Measurements from ENCODE around the gene LRRC8B. TPM values are rescaled to one million over a fixed set of nuclear protein-coding genes. Genes with fewer than 3 reads are reported as not detected.
"Not testable (repeated sequence)": the region's sequence is repeated elsewhere in the genome, so short reads cannot be mapped to it uniquely, and the experiment has no call there.

Gene LRRC8B
- total RNA-seq, 1 donor from 2014 or later: 17.7 TPM

DNA sequence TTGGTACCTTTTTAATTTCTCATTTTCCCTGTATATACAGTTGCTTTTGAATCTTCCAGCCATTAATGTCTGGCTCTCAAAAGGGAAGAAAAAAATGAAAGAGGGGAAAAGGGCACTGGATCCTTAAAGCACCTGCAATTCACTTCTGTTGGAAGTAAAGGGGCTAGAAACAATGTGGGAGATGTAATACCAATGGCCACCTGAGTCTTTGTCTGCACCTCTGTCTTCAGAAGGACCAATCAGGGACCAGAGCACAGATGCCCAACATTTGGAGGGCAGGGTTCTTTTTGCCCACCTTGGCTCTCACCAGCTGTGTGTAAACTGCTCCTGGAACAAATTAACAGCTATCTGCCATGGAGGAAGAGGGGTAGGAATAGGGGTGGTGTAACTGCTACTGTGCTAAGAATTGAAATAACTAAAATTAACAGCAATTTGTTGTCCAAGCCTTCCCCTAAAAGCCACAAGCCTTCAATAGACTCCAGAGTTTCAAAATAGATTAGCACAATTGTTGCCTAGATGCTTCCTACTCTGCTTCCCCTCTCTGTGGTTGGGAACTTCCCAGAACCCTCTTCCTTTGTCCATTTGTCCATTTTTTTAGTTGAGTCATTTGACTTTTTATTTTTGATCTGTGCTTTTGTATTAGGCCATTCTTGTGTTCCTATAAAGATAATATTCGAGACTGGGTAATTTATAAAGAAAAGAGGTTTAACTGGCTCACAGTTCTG lies 11.5 kb upstream of the LRRC8B start:
- no peaks in the 10 kb centered on the region for H3K9me3 Mint-ChIP-seq (ENCODE audit: unreplicated experiment)

DNA sequence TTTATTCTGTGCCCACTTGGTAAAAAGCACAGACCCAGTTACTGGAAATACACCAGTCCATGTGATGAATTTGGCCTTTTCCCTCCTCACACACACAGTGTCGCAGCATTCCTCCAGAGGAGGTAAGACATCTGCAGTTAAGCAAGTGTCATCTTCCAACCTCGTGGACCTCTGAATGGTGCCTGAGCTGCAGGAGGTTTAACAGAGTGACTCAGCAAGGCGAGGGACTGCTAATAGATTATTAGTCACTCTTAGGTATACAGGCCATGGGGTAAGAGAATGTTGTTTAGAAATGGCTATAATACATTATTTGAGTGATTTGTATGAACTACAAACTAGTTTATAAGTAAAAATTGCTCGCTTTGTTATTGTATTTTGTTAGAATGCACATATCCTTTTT lies 8.6 kb upstream of the LRRC8B start:
- DNase-seq: no peak

More for the DNA sequence above, 11.5 kb upstream of the LRRC8B start:
- H3K27me3 Mint-ChIP-seq (ENCODE audit: unreplicated experiment): no peaks in the 10 kb centered on the region
- no peak for DNase-seq
- TF ChIP-seq, protein P1, sequence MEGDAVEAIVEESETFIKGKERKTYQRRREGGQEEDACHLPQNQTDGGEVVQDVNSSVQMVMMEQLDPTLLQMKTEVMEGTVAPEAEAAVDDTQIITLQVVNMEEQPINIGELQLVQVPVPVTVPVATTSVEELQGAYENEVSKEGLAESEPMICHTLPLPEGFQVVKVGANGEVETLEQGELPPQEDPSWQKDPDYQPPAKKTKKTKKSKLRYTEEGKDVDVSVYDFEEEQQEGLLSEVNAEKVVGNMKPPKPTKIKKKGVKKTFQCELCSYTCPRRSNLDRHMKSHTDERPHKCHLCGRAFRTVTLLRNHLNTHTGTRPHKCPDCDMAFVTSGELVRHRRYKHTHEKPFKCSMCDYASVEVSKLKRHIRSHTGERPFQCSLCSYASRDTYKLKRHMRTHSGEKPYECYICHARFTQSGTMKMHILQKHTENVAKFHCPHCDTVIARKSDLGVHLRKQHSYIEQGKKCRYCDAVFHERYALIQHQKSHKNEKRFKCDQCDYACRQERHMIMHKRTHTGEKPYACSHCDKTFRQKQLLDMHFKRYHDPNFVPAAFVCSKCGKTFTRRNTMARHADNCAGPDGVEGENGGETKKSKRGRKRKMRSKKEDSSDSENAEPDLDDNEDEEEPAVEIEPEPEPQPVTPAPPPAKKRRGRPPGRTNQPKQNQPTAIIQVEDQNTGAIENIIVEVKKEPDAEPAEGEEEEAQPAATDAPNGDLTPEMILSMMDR (IDR thresholded peaks at IDR 0.05; ENCODE audit: partially characterized antibody, unreplicated experiment): no peak
- no peak overlapping the region for H3K27ac Mint-ChIP-seq (ENCODE audit: unreplicated experiment)
- H3K4me3 Mint-ChIP-seq (ENCODE audit: unreplicated experiment): no peak overlapping the region
- no peaks in the 10 kb centered on the region for H3K4me1 Mint-ChIP-seq (ENCODE audit: low read depth, unreplicated experiment)
- H3K36me3 Mint-ChIP-seq (ENCODE audit: unreplicated experiment): no peaks in the 10 kb centered on the region

DNA sequence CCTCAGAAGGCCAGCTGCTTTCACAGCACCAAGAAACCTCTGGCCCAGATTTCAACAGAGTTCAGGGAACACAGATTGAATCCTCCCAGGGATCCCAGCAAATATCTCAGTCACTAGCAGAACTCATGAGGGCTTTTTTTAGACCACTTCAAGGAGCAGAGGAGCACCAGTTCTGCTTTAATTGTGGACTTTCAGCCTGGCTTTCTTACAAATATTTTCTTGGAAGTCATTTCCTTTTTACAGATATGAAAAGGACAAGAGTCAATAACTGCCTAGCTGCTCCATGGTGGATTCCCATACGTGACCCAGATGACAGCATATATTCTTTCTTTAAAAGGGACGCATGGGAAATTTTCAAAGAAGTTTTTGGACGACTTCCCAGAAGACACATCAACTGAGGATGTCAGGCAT lies 6.4 kb upstream of the LRRC8B start:
- no peaks in the 10 kb centered on the region for H3K36me3 Mint-ChIP-seq (ENCODE audit: unreplicated experiment)
- no peak for DNase-seq
- H3K4me3 Mint-ChIP-seq (ENCODE audit: unreplicated experiment): no peak overlapping the region
- TF ChIP-seq, protein P1 (IDR thresholded peaks at IDR 0.05; ENCODE audit: partially characterized antibody, unreplicated experiment): no peak
- H3K27ac Mint-ChIP-seq (ENCODE audit: unreplicated experiment): no peak overlapping the region
- H3K27me3 Mint-ChIP-seq (ENCODE audit: unreplicated experiment): no peaks in the 10 kb centered on the region
- H3K9me3 Mint-ChIP-seq (ENCODE audit: unreplicated experiment): no peaks in the 10 kb centered on the region
- no peaks in the 10 kb centered on the region for H3K4me1 Mint-ChIP-seq (ENCODE audit: low read depth, unreplicated experiment)

More for the DNA sequence above, 8.6 kb upstream of the LRRC8B start:
- H3K36me3 Mint-ChIP-seq (ENCODE audit: unreplicated experiment): no peaks in the 10 kb centered on the region
- H3K9me3 Mint-ChIP-seq (ENCODE audit: unreplicated experiment): no peaks in the 10 kb centered on the region
- H3K27ac Mint-ChIP-seq (ENCODE audit: unreplicated experiment): no peak overlapping the region
- H3K27me3 Mint-ChIP-seq (ENCODE audit: unreplicated experiment): no peaks in the 10 kb centered on the region
- no peaks in the 10 kb centered on the region for H3K4me1 Mint-ChIP-seq (ENCODE audit: low read depth, unreplicated experiment)
- TF ChIP-seq, protein P1 (IDR thresholded peaks at IDR 0.05; ENCODE audit: partially characterized antibody, unreplicated experiment): no peak
- H3K4me3 Mint-ChIP-seq (ENCODE audit: unreplicated experiment): no peak overlapping the region

DNA sequence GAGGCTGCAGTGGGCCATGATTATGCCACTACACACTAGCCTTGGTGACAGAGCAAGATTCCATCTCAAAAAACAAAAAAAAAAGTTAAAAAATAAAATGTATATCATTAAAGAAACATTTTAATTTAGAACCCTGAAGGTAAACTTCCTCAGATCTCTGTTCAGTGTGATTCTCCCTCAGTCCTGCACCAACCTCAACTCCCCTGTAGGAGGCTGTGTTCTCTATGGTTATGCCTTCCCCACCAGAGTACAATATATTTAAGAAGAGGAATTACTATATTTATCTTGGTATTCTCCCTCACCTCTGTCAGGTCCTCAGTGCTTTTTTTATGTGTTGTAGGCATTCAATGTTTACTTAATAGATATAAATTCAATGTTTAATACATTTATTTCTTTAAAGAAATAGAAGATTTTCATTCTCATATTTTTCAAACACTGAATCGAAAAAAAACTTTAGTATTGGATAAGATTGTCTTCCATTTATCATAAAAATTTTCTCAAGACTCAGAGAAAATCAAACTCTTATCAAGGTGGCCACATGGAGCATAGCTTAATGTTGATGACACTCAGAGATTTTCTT lies 4.8 kb upstream of the LRRC8B start:
- peaks cover 3% of the 10 kb centered on the region for H3K27me3 Mint-ChIP-seq (ENCODE audit: unreplicated experiment)
- H3K4me1 Mint-ChIP-seq (ENCODE audit: low read depth, unreplicated experiment): peaks cover 5% of the 10 kb centered on the region
- no peak overlapping the region for H3K27ac Mint-ChIP-seq (ENCODE audit: unreplicated experiment)
- TF ChIP-seq, protein P1 (IDR thresholded peaks at IDR 0.05; ENCODE audit: partially characterized antibody, unreplicated experiment): peak; percentile 72
- H3K4me3 Mint-ChIP-seq (ENCODE audit: unreplicated experiment): no peak overlapping the region
- DNase-seq: peak; percentile 26
- no peaks in the 10 kb centered on the region for H3K36me3 Mint-ChIP-seq (ENCODE audit: unreplicated experiment)
- peaks cover 6% of the 10 kb centered on the region for H3K9me3 Mint-ChIP-seq (ENCODE audit: unreplicated experiment)

DNA sequence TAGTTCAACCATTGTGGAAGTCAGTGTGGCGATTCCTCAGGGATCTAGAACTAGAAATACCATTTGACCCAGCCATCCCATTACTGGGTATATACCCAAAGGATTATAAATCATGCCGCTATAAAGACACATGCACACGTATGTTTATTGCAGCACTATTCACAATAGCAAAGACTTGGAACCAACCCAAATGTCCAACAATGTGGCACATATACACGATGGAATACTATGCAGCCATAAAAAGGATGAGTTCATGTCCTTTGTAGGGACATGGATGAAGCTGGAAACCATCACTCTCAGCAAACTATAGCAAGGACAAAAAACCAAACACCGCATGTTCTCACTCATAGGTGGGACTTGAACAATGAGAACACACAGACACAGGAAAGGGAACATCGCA lies 2.7 kb upstream of the LRRC8B start:
- H3K36me3 Mint-ChIP-seq (ENCODE audit: unreplicated experiment); DNase-seq; H3K4me1 Mint-ChIP-seq (ENCODE audit: low read depth, unreplicated experiment); H3K4me3 Mint-ChIP-seq (ENCODE audit: unreplicated experiment); H3K27ac Mint-ChIP-seq (ENCODE audit: unreplicated experiment); H3K27me3 Mint-ChIP-seq (ENCODE audit: unreplicated experiment): not testable (repeated sequence)
- peaks cover 11% of the 10 kb centered on the region for H3K9me3 Mint-ChIP-seq (ENCODE audit: unreplicated experiment)

Data from glutamatergic neuron (in vitro differentiated cells).